Activated CD8-positive, alpha-beta memory T cell treated with anti-CD3 and anti-CD28 coated beads, Interleukin-2, amount 50 U/mL, for 1 hour (primary cell): Measurements from ENCODE around the gene TMEM235.
"Not testable (repeated sequence)": the region's sequence is repeated elsewhere in the genome, so short reads cannot be mapped to it uniquely, and the experiment has no call there.

Experiments
- DNase-seq: peaks from one replicate; pipeline ENCODE4 v3.0.0-alpha.2; 2020; ENCODE audit errors: extremely low read depth

The TMEM235 gene

DNA sequence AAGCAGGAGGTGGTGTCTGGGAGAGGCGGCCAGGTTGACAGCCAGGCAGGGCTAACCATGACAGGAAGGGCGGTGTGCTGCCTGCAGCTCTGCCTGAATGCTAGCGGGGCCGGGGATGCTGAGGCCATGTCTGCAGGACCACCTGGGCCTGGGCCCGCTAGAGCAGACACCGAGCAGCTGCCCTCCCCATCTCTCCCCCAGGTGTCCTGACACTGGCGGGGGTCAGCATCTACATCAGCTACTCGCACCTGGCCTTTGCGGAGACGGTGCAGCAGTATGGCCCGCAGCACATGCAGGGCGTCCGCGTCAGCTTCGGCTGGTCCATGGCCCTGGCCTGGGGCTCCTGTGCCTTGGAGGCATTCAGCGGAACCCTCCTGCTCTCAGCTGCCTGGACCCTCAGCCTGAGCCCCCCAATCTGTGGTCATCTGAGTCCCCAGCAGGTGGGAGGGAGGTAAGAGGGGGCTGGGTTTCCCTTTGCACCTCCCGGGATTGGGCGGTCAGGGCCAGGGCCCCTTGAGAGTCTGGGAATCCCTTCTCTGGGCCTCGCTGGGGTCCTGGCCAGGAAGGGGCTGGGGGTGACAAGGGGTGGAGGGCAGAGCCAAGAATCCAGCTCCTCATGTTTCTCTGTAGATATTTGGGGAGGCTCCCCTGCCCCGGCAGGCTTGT, 7.5 kb downstream of the TMEM235 start:
- DNase-seq: no peak

- no peak for DNase-seq
These were observed 8.1 kb downstream of the TMEM235 start for GRCh38 chr17:78239489-78239931.

GRCh38 chr17:78240012-78240655, 8.7 kb downstream of the TMEM235 start:
- DNase-seq: no peak

DNA sequence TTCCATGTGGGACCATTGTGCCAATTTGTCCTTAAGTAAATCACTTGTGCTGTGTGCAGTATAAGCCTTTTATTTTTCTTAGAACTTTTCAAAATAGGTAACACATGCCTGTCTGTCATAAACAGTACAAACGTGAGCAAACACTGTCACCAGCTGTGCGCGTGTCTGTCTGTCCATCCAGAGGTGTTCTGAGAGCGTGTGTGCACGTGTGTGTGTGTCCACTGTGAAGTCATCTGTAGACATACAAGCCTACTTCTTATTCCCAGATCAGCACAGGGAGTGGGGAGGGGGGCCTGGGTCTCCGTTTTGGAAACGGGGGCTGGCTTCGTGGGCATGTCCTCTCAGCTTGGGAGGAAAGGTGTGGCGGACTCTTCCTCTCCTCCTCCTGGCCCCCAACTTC, 9.4 kb downstream of the TMEM235 start:
- DNase-seq: no peak

DNA sequence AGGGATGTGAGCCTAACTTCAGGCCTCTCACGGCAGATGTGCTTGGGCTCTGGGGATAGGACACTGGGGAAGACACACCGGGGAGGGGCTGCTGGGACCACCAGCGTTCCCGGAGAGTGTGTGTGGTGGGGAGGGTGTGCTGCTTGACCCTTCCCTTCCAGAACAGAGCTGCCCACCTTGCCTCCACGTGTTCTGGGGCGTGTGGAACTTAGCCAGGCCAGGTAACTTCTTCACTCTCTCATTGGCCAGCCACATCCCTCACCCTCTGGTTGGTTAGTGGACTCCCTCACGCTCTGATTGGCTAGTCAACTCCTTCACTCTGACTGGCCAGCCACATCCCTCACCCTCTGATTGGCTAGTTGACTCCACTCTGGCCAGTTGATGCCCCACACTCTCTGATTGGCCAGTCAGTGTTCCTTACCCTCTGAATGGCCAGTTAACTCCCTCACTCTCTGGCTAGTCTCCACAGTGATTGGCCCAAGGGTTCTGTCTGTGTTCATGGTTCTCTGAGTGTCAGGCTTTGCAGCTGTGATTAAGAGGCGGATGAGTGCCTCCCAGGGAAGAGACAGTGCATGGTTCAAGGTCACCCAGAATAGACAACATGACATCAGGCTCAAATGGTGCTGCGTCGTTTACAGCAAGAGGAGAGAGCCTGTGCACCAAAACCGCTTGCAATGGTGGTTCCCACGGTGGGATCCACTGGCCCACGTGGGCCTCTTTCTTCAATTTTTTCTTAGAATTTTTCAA, 10.0 kb downstream of the TMEM235 start:
- no peak for DNase-seq

DNA sequence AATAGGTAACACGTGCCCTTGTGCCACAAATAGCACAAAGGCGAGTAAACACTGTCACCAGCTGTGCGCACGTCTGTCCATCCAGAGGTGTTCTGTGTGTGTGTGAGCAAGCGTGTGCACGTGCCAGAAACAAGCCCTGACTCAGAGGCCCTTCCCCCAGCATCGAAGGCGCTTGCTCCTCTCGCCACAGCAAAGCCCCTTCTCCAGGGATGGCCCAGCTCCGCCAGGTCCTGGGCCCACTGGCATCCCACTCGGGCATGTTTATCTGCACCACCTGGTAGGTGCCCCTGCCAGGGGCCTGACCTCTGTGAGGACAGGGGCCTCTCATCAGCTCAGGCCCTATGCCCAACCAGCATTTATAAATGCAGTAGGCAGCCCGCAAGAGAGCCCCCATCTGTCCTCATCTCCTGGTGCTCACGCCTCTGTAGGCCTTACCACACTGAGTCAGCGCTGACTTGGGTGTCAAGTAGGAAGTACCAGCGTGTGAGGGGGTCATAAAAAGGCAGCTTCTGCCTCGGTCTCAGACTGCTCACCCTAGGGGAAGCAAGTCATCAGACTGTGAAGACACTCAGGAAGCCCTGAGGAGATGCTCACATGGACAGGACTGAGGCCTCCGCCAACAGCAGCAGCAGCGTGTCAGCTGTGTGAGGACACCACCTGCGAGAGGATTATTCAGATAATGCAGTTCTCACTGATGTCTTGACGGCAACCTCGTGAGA, 10.8 kb downstream of the TMEM235 start:
- no peak for DNase-seq

- DNase-seq: no peak
These were observed 15.9 kb downstream of the TMEM235 start for GRCh38 chr17:78247304-78247703.

GRCh38 chr17:78248051-78248914, 16.9 kb downstream of the TMEM235 start:
- DNase-seq: no peak

GRCh38 chr17:78249074-78249817, 17.8 kb downstream of the TMEM235 start:
- DNase-seq: no peak

- no peak for DNase-seq
These were observed 18.7 kb downstream of the TMEM235 start for GRCh38 chr17:78249818-78250806.

DNA sequence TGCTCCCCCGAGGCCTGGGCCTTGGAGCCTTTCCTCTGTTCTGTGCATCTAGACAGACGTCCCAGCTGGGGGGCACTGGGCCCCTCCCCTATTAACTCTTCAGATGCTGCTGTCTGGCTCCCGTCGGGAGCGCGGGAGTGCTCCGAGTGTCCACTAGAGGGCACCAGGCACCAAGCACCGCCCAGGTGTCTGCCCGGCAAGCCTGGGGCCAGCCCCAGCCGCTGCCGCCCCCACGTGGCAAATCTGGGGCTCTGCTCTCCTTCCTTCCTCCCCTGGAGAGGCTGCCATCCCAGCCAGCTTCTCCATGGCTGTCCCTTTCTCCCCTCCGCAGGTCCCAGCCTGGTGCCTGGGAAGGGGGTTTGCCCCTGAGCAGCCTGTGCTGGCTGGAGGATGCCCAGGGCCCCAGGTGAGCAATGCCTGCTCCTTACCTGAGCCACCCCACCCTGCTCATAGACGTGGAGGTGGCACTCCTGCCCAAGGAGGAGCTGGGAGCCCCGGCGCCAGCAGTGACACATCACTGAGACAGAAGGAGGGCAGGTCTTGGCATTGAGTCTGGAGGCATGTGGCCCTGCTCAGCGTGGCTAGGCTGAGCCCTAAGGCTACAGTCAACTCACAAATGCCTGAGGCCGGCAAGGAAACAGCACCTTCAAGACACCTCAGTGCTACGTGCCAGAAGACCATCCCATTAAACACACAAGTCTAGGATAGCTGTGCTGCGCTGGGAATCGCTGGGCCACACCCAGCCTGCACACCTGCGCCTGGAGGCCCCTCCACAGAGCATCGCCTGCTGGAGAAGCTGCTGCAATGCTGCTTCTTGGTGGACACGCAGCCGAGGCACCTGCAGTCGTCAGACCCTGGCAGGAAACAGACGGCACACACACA, 19.7 kb downstream of the TMEM235 start:
- no peak for DNase-seq

DNA sequence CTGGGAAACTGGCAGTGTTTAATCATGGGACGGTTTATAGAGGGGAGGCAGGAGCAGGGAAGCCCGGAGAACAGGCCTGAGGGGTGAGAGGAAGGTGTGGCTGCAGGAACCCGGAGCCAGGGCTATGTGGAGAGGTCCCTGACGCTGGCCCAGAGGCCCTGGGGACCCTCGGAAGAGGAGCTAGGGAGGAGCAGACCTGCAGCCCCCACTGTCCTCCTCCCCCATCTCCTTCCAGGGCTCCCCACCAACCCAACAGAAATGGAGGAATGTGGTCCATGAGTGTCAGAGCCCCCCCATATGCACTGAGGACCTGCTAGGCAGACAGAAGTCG, 20.3 kb downstream of the TMEM235 start:
- no peak for DNase-seq

DNA sequence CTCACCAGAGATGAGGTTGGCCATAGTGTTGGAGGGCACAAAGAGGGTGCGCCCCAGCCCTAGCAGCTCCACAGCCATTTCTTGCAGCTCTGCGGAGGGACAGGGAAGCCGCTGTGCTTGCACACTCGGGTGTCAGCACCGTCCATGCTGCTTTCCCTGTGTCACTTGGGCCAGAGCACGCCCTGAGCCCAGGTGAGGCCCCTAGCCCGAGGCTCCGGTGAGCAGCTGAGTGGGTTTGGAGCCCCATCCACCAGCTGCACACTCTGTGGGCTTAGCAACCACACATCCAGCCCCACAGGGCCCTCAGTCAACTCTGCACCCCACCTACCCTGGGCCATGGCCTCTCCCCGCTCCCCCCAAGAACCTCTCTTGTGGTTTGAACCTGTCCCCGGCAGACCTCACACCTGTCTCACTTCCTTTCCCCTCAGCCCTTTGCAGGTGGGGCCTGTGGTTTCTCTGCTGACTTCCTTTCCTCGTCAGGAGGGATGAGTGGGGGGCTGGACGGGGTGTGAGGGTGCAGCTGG, 20.7 kb downstream of the TMEM235 start:
- DNase-seq: peak; percentile 78

GRCh38 chr17:78252701-78253635, 21.5 kb downstream of the TMEM235 start:
- no peak for DNase-seq

- not testable (repeated sequence) for DNase-seq
These were observed 22.2 kb downstream of the TMEM235 start for GRCh38 chr17:78253636-78253945.

GRCh38 chr17:78253946-78254672, 22.7 kb downstream of the TMEM235 start:
- DNase-seq: no peak
